ENCODE measurements around the gene ASPSCR1.
"Not testable (repeated sequence)": the region's sequence is repeated elsewhere in the genome, so short reads cannot be mapped to it uniquely, and the experiment has no call there.

ASPSCR1 gene

GRCh38 chr17:82035956-82036633 lies 58.7 kb downstream of the ASPSCR1 start:
- in situ Hi-C loops (cut with HindIII; ENCODE audit: low sequenced_read_pairs), result no loop called here

GRCh38 chr17:82036634-82037091 lies 59.2 kb downstream of the ASPSCR1 start:
- in situ Hi-C loops (cut with HindIII; ENCODE audit: low sequenced_read_pairs), result no loop called here

- in situ Hi-C loops (cut with HindIII; ENCODE audit: low sequenced_read_pairs), result no loop called here
Measured at GRCh38 chr17:82037092-82037888, 59.9 kb downstream of the ASPSCR1 start, which contains the start of gene DCXR. DCXR (minus strand) TSS chr17:82037697; CDS start chr17:82037682, 15 bp downstream.

- in situ Hi-C loops (cut with HindIII; ENCODE audit: low sequenced_read_pairs), result no loop called here
Measured at GRCh38 chr17:82037889-82038195, 60.4 kb downstream of the ASPSCR1 start.

- in situ Hi-C loops (cut with HindIII; ENCODE audit: low sequenced_read_pairs), result not testable (repeated sequence)
Measured at GRCh38 chr17:82038796-82039409, 61.5 kb downstream of the ASPSCR1 start.

GRCh38 chr17:82039695-82040299 lies 62.4 kb downstream of the ASPSCR1 start:
- in situ Hi-C loops (cut with HindIII; ENCODE audit: low sequenced_read_pairs), result no loop called here

GRCh38 chr17:82041144-82041814 lies 63.9 kb downstream of the ASPSCR1 start:
- in situ Hi-C loops (cut with HindIII; ENCODE audit: low sequenced_read_pairs), result no loop called here

GRCh38 chr17:82042649-82043048 lies 65.2 kb downstream of the ASPSCR1 start:
- in situ Hi-C loops (cut with HindIII; ENCODE audit: low sequenced_read_pairs), result no loop called here

GRCh38 chr17:82043507-82043906 lies 66.1 kb downstream of the ASPSCR1 start:
- in situ Hi-C loops (cut with HindIII; ENCODE audit: low sequenced_read_pairs), result no loop called here

- in situ Hi-C loops (cut with HindIII; ENCODE audit: low sequenced_read_pairs), result no loop called here
Measured at GRCh38 chr17:82045936-82046484, 68.6 kb downstream of the ASPSCR1 start.

GRCh38 chr17:82046903-82047302 lies 69.5 kb downstream of the ASPSCR1 start:
- in situ Hi-C loops (cut with HindIII; ENCODE audit: low sequenced_read_pairs), result no loop called here

GRCh38 chr17:82047379-82047778 lies 70.0 kb downstream of the ASPSCR1 start:
- in situ Hi-C loops (cut with HindIII; ENCODE audit: low sequenced_read_pairs), result no loop called here

- in situ Hi-C loops (cut with HindIII; ENCODE audit: low sequenced_read_pairs), result no loop called here
Measured at GRCh38 chr17:82047914-82048570, 70.6 kb downstream of the ASPSCR1 start.

GRCh38 chr17:82048571-82048971 lies 71.1 kb downstream of the ASPSCR1 start:
- in situ Hi-C loops (cut with HindIII; ENCODE audit: low sequenced_read_pairs), result no loop called here

- in situ Hi-C loops (cut with HindIII; ENCODE audit: low sequenced_read_pairs), result no loop called here
Measured at GRCh38 chr17:82049106-82049505, 71.7 kb downstream of the ASPSCR1 start.

GRCh38 chr17:82049521-82049971 lies 72.1 kb downstream of the ASPSCR1 start:
- in situ Hi-C loops (cut with HindIII; ENCODE audit: low sequenced_read_pairs), result no loop called here

GRCh38 chr17:82050152-82050760 lies 72.8 kb downstream of the ASPSCR1 start:
- in situ Hi-C loops (cut with HindIII; ENCODE audit: low sequenced_read_pairs), result no loop called here

- in situ Hi-C loops (cut with HindIII; ENCODE audit: low sequenced_read_pairs), result no loop called here
Measured at GRCh38 chr17:82050761-82051641, 73.6 kb downstream of the ASPSCR1 start.
